Activated CD8-positive, alpha-beta T cell treated with anti-CD3 and anti-CD28 coated beads, Interleukin-2, amount 10 ng/mL, durations not matched to agents 7 days and 5 days (primary cell): ENCODE measurements around the gene FUBP1. TPM values are rescaled to one million over a fixed set of nuclear protein-coding genes. Genes with fewer than 3 reads are reported as not detected.

Experiments used
- ATAC-seq: fragments of 150-1000 bp; cut with Tn5 transposase; one replicate; pipeline ENCODE4 v1.10.0; 2021; ENCODE audit warnings: moderate library complexity
- CTCF ChIA-PET: fragments of 350-600 bp; sonication (Branson Sonifier 250); formaldehyde crosslinking; loops from one replicate; lab custom pipeline; 2021; ENCODE audit warnings: antibody characterized with exemption; lab: Charles Lee
- POLR2A ChIA-PET: fragments of 350-600 bp; sonication (Branson Sonifier 250); formaldehyde crosslinking; loops from one replicate; lab custom pipeline; 2021; ENCODE audit warnings: antibody characterized with exemption; lab: Charles Lee
- DNase-seq: peaks from one replicate; pipeline ENCODE4 v3.0.0-alpha.2; 2020
- H3K27ac Mint-ChIP-seq: one replicate; pipeline ENCODE4 v1.8.0; 2021; ENCODE audit warnings: mild to moderate bottlenecking, mixed read lengths
- H3K27me3 Mint-ChIP-seq: one replicate; pipeline ENCODE4 v1.8.0; 2021; ENCODE audit warnings: low read depth, mixed read lengths
- H3K36me3 Mint-ChIP-seq: one replicate; pipeline ENCODE4 v1.8.0; 2021; ENCODE audit warnings: low read depth, mixed read lengths
- H3K4me1 Mint-ChIP-seq: one replicate; pipeline ENCODE4 v1.8.0; 2021; ENCODE audit warnings: low read depth, mixed read lengths
- H3K4me3 Mint-ChIP-seq: one replicate; pipeline ENCODE4 v1.8.0; 2021; ENCODE audit warnings: mild to moderate bottlenecking, mixed read lengths
- H3K9me3 Mint-ChIP-seq: one replicate; pipeline ENCODE4 v1.8.0; 2022; ENCODE audit warnings: mixed read lengths; ENCODE audit not compliant: insufficient read depth
- total RNA-seq, 2 experiments: library from RNA; stranded (reverse); gene quantifications; one replicate each; pipeline ENCODE4 v1.2.3, GENCODE V29; 2021

FUBP1 gene
- total RNA-seq, 2 experiments from 2014 or later: 195 to 197 TPM

DNA sequence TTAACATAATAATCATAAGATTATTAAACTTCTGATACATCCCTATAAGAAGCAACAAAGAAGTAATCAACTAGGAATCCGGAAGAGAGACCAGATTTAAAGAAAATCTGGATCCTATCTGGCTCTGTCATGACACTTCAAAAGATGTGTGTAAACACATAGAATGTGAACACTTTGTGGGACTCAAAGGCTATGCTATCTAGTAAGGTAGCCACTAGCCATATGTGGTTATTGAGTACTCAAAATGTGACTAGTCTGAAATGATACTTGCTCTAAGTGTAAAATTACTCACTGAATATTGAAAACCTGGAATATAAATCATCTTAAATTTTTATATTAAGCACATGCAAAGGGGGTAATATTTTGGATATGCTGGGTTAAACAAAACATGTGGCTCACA is 8.7 kb downstream of the FUBP1 start:
- H3K27ac Mint-ChIP-seq: no peak overlapping the region
- peaks cover 56% of the 10 kb centered on the region for H3K4me1 Mint-ChIP-seq
- no peak overlapping the region for H3K4me3 Mint-ChIP-seq
- H3K36me3 Mint-ChIP-seq: peaks cover 55% of the 10 kb centered on the region
- DNase-seq: no peak
- H3K9me3 Mint-ChIP-seq: no peaks in the 10 kb centered on the region
- ChIA-PET POLR2A (interaction anchor here (1.0 kb wide), 2 partner anchors 9 to 34 kb away, joined by 3 to 6 read pairs; partner anchors contain the start of genes DNAJB4 and FUBP1), CTCF (no interaction called here)
- no peaks in the 10 kb centered on the region for H3K27me3 Mint-ChIP-seq
- no peak for ATAC-seq

DNA sequence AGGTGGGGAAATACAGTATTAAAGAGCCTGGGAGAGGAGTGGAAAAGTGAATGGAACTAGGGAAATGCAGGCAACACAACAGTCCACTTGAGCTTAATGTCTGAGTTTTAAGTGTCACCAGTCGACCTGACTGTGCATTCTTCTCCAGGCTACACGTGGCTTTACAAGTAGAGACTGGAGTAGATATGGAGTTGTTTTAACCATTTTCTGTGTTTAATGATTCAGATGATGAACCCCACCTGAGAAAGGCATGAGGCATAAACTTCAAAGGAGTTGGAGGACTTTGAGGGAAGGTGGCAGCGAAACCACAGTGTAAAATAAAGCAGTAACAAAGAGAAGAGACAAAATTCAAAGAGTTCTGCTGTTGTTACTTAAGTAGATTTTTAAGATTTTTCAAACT is 12.6 kb downstream of the FUBP1 start:
- H3K4me3 Mint-ChIP-seq: no peak overlapping the region
- DNase-seq: no peak
- peaks cover 70% of the 10 kb centered on the region for H3K36me3 Mint-ChIP-seq
- CTCF ChIA-PET: interaction anchor here (1.4 kb wide), 2 partner anchors 9 to 12 kb away, joined by 4 to 8 read pairs; partner anchors contain the start of gene FUBP1
- ATAC-seq: no peak
- no peaks in the 10 kb centered on the region for H3K9me3 Mint-ChIP-seq
- peaks cover 37% of the 10 kb centered on the region for H3K4me1 Mint-ChIP-seq
- no peaks in the 10 kb centered on the region for H3K27me3 Mint-ChIP-seq
- peak overlapping the region; percentile 51 for H3K27ac Mint-ChIP-seq
- POLR2A ChIA-PET: interaction anchor here (1.6 to 2.0 kb wide), 2 partner anchors 10 to 12 kb away, joined by 5 to 11 read pairs; partner anchors contain the start of gene FUBP1

DNA sequence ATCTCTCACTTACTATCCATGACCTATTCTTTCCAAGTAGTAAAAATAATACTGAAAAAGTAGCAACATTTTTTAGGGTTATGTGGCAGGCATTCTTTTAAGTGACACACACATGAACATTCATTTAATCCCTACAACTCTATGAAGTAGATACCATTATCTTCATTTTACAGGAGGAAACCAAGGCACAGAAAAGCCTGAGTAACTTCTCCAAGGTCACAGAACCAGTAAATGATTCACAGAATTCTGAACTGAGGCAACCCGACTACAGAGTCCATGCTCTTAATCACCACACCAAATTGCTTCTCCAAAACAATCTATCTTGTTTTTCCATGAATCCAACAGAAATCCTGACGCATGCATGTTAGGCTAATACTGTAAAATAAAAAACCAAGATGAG is 17.5 kb downstream of the FUBP1 start:
- no peak for ATAC-seq
- no peak for DNase-seq
- Mint-ChIP-seq H3K9me3 (no peaks in the 10 kb centered on the region), H3K4me3 (no peak overlapping the region), H3K27ac (peak overlapping the region; percentile 22), H3K27me3 (no peaks in the 10 kb centered on the region), H3K4me1 (peaks cover 9% of the 10 kb centered on the region), H3K36me3 (peaks cover 75% of the 10 kb centered on the region)
- ChIA-PET POLR2A (no interaction called here), CTCF (interaction anchor here (2.0 kb wide), 1 partner anchor 11 kb away, joined by 4 read pairs; no protein-coding TSS in a partner anchor)

DNA sequence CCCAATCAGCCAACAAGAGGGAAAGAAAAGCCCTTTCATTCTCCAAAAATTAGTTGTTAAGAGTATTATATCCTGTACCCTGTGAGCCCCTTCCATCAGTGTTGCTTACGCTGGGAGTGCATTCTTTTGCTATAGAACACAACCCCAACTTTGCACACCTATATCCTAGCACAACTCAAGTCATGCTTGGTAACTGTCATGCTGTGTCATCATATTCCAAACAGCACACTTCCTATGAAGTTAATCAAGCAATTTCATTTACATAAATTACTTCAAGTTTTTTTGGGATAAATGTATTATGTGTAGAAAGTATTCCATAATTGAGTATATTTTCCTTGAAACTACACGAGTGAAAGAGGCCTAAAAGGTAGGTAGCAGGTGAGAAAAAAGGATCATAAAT is 20.0 kb downstream of the FUBP1 start:
- peaks cover 74% of the 10 kb centered on the region for H3K36me3 Mint-ChIP-seq
- peaks cover 3% of the 10 kb centered on the region for H3K4me1 Mint-ChIP-seq
- no peak overlapping the region for H3K4me3 Mint-ChIP-seq
- no peaks in the 10 kb centered on the region for H3K27me3 Mint-ChIP-seq
- no peak overlapping the region for H3K27ac Mint-ChIP-seq
- H3K9me3 Mint-ChIP-seq: no peaks in the 10 kb centered on the region
- no peak for DNase-seq
- no peak for ATAC-seq
- POLR2A ChIA-PET: no interaction called here
- CTCF ChIA-PET: no interaction called here

DNA sequence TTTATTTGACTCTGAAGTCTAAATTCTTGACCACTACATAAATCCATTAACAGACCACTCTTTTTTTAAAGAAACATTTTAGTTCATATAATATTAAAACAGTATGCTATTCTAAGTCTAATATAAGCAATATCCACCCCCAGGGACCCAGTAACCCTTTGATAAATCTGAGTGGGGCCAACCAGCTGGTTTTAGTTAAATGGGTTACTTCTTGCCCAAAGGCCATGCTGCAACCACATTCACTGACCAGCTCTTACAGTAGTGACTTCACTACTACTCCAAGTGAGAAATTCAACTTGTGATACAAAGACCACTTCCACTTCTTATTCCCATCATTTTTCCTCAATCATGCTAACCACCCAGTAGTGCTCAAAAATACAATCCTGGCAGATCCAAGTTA is 20.5 kb downstream of the FUBP1 start:
- peaks cover 3% of the 10 kb centered on the region for H3K4me1 Mint-ChIP-seq
- POLR2A ChIA-PET: interaction anchor here (1.8 kb wide), 1 partner anchor 20 kb away, joined by 7 read pairs; the partner anchor contains the start of gene FUBP1
- H3K27ac Mint-ChIP-seq: no peak overlapping the region
- peaks cover 73% of the 10 kb centered on the region for H3K36me3 Mint-ChIP-seq
- ATAC-seq: no peak
- no peaks in the 10 kb centered on the region for H3K27me3 Mint-ChIP-seq
- H3K4me3 Mint-ChIP-seq: no peak overlapping the region
- DNase-seq: no peak
- CTCF ChIA-PET: no interaction called here
- no peaks in the 10 kb centered on the region for H3K9me3 Mint-ChIP-seq

DNA sequence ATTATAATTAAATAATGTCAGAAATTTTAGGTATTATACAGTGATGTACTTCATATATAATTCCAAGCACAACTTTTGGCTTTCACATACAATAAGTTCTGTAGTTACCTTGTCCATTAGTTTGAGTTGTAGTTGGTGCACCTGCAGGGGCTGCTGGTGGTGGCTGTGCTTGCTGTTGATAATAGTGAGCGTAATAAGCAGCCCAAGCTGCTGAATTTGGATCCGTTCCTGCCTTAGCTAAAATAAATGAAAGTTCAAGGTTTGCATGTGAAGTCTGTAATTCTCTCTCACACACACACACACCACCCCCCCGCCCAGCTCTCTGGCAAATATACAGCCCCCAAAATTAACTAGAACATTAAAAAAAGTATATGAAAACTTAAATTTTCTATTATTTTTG is 22.4 kb downstream of the FUBP1 start:
- POLR2A ChIA-PET: interaction anchor here (1.5 to 3.0 kb wide), 3 partner anchors 10 to 22 kb away, joined by 4 to 9 read pairs (median 5); partner anchors contain the start of gene FUBP1
- DNase-seq: no peak
- H3K27ac Mint-ChIP-seq: no peak overlapping the region
- ATAC-seq: no peak
- H3K9me3 Mint-ChIP-seq: no peaks in the 10 kb centered on the region
- H3K4me3 Mint-ChIP-seq: no peak overlapping the region
- H3K36me3 Mint-ChIP-seq: peaks cover 71% of the 10 kb centered on the region
- CTCF ChIA-PET: interaction anchor here (2.1 kb wide), 1 partner anchor 158 kb away, joined by 5 read pairs; no protein-coding TSS in a partner anchor
- H3K27me3 Mint-ChIP-seq: no peaks in the 10 kb centered on the region
- H3K4me1 Mint-ChIP-seq: peaks cover 7% of the 10 kb centered on the region

DNA sequence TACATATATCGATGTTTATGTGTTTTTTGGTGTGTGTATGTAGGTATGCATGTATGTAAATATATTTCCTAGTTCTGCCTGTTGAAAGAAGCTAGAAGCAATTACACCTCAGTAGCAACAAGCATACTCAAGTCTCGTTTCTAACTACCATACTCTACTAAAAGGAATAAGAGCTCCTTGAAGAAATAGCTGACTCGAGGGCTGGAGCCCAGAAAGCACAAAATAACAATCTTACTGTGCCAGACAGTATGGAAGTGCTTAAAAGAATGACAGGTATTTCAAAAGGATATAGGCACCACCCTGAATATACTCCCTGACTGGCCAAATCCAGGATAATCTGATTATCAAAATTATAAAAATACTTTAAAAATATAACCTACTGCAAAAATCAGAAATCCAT is 23.2 kb downstream of the FUBP1 start:
- no peak for ATAC-seq
- CTCF ChIA-PET: interaction anchor here (1.0 to 2.1 kb wide), 3 partner anchors 13 to 159 kb away, joined by 3 to 5 read pairs (median 3); partner anchors contain the start of gene FUBP1
- Mint-ChIP-seq H3K36me3 (peaks cover 71% of the 10 kb centered on the region), H3K27me3 (no peaks in the 10 kb centered on the region), H3K9me3 (no peaks in the 10 kb centered on the region), H3K4me3 (no peak overlapping the region), H3K4me1 (peaks cover 13% of the 10 kb centered on the region), H3K27ac (no peak overlapping the region)
- POLR2A ChIA-PET: interaction anchor here (1.5 to 3.0 kb wide), 3 partner anchors 11 to 23 kb away, joined by 4 to 9 read pairs (median 5); partner anchors contain the start of gene FUBP1
- DNase-seq: no peak

DNA sequence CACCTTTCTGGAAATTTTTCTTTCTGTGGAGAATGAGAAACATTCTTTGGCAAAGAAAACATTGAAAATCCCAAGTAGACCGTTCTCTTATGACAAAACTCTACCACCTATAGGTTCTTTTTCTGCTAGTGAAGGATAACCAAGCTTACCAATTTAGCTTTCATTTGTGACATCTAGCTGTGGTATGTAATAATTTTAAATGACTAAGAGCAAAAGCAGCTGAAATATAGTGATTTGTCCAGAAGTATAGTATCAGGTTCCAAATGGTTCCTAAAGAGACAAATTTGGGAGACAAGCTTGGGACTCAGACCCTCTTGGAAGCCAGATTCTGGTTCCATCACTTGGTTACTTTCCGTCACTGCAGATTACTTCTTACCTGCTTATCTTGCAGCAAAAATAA is 24.4 kb downstream of the FUBP1 start:
- Mint-ChIP-seq H3K9me3 (no peaks in the 10 kb centered on the region), H3K4me1 (peaks cover 12% of the 10 kb centered on the region), H3K4me3 (no peak overlapping the region), H3K27me3 (no peaks in the 10 kb centered on the region), H3K27ac (no peak overlapping the region), H3K36me3 (peaks cover 61% of the 10 kb centered on the region)
- DNase-seq: no peak
- ATAC-seq: no peak
- ChIA-PET CTCF (interaction anchor here (1.3 to 2.1 kb wide), 3 partner anchors 10 to 160 kb away, joined by 3 to 5 read pairs (median 4); no protein-coding TSS in a partner anchor), POLR2A (interaction anchor here (3.0 kb wide), 1 partner anchor 24 kb away, joined by 9 read pairs; the partner anchor contains the start of gene FUBP1)

DNA sequence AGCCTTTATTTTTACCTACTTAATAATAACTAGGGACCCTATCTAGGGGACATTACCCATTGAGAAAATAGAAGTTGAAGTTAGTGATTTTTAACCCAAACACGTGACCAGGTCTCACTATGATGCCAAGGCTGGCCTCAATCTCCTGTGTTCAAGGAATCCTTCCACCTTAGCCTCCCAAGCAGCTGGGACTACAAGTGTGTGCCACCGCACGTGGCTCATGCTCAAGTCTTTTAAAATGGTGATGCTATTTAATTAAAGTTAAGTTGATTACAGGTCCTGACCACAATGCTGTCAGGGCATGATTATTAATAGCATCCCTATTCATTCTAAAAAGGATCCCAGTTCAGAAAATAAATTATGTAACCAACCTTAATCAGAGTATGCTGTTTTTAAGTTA is 25.0 kb downstream of the FUBP1 start:
- no peak overlapping the region for H3K27ac Mint-ChIP-seq
- H3K4me1 Mint-ChIP-seq: peaks cover 16% of the 10 kb centered on the region
- no peaks in the 10 kb centered on the region for H3K9me3 Mint-ChIP-seq
- ChIA-PET POLR2A (interaction anchor here (3.0 kb wide), 1 partner anchor 25 kb away, joined by 9 read pairs; the partner anchor contains the start of gene FUBP1), CTCF (interaction anchor here (1.3 to 1.8 kb wide), 2 partner anchors 11 to 15 kb away, joined by 3 to 4 read pairs; no protein-coding TSS in a partner anchor)
- H3K4me3 Mint-ChIP-seq: no peak overlapping the region
- H3K27me3 Mint-ChIP-seq: no peaks in the 10 kb centered on the region
- peaks cover 61% of the 10 kb centered on the region for H3K36me3 Mint-ChIP-seq
- no peak for DNase-seq
- ATAC-seq: no peak

DNA sequence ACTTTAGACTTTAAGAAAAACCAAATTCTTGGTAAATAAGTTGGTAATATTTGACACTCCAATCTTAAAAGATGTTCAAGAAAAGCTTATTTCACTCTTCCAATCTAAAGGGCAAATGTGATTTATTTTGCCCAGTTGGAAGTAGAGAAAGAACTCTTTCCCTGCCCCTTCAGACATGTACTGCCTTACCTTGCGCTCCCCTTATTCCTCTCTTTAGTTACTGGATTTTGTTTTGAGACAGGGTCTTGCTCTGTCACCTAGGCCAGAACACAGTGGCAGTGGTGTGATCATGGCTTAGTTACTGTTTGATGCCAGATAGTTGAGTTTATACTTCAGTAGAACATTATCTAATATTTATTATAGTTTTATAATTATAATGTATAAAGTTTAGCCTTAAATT is 27.5 kb downstream of the FUBP1 start:
- ATAC-seq (no peak), DNase-seq (no peak)
- peaks cover 27% of the 10 kb centered on the region for H3K4me1 Mint-ChIP-seq
- H3K27me3 Mint-ChIP-seq: no peaks in the 10 kb centered on the region
- POLR2A ChIA-PET: interaction anchor here (0.8 to 1.6 kb wide), 4 partner anchors 9 to 53 kb away, joined by 3 to 5 read pairs (median 4); partner anchors contain the start of genes DNAJB4 and FUBP1
- no peak overlapping the region for H3K4me3 Mint-ChIP-seq
- no peaks in the 10 kb centered on the region for H3K9me3 Mint-ChIP-seq
- H3K27ac Mint-ChIP-seq: no peak overlapping the region
- CTCF ChIA-PET: interaction anchor here (1.3 kb wide), 1 partner anchor 27 kb away, joined by 3 read pairs; the partner anchor contains the start of gene FUBP1
- H3K36me3 Mint-ChIP-seq: peaks cover 68% of the 10 kb centered on the region

DNA sequence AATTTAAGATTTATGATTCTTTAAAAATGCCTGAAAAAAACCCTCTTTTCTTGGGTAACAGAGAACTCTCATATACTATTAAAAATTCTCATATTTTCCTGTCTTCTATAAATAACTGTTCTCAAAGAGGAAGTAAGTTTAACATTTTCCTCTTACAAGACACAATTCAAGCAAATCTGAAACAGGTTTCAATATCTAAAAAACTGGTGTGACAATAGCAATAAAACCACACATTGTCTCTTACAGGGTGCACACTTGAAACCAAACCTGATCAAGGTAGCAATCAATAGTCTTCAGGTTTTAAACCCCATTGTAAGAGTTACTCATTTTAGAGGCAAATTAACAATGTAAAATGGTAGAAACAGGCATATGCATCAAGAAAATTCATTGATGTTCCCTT is 28.0 kb downstream of the FUBP1 start:
- Mint-ChIP-seq H3K4me3 (no peak overlapping the region), H3K27me3 (no peaks in the 10 kb centered on the region), H3K9me3 (no peaks in the 10 kb centered on the region), H3K4me1 (peaks cover 27% of the 10 kb centered on the region), H3K36me3 (peaks cover 68% of the 10 kb centered on the region), H3K27ac (no peak overlapping the region)
- POLR2A ChIA-PET: interaction anchor here (0.8 to 1.6 kb wide), 4 partner anchors 9 to 53 kb away, joined by 3 to 5 read pairs (median 4); partner anchors contain the start of genes DNAJB4 and FUBP1
- DNase-seq (no peak), ATAC-seq (no peak)
- CTCF ChIA-PET: interaction anchor here (1.3 kb wide), 1 partner anchor 28 kb away, joined by 3 read pairs; the partner anchor contains the start of gene FUBP1
